NCI-H1417 (cell line): ENCODE results near the gene PSMA2.

Experiments used
- DNase-seq, 3 experiments: peaks; one replicate each; lab custom pipeline; 2025; lab: John Stamatoyannopoulos, UW

Gene PSMA2

DNA sequence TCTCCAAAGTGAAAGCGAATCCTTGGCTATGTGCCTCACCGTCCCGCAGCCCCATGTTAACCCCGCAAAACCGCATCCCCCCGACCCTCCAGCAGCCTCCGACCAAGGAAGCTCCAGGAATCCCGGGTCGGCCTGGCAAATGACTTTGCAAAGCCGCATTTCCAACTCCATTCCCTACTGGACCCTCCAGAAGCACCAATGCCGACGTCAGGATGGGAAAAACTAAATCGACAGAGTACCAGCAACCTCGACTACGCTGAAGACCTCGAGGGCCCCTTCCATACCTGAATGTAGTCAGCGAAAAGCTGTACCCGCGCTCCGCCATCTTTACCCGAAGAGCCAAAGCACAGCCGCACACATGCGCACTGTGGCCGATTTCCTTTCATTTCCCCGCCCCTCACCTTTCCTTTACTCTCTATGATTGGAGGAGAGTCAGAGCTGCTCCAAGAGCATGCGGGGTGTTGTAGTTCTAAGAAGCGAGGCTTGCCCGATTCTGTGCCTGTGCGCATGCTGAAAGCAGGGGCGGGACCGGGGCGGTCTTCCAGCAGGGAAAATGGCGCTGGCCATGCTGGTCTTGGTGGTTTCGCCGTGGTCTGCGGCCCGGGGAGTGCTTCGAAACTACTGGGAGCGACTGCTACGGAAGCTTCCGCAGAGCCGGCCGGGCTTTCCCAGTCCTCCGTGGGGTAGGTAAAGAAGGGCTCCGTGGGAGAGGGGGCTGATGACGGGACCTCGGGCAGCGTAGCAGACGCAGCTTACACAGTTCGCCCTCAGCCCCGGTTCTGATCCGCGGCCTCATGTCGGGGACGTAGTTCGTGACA is at the start of gene PSMA2, which contains the start of gene MRPL32:
TSS of gene PSMA2 (minus strand) at position 341 of the 818 bp plus-strand sequence. CDS start at position 325, 16 bp downstream.
TSS of gene MRPL32 (plus strand) at position 543 of the 818 bp plus-strand sequence. CDS start at position 554, 11 bp downstream.
- peak; percentile 97 to 99 (median 98) for DNase-seq

DNA sequence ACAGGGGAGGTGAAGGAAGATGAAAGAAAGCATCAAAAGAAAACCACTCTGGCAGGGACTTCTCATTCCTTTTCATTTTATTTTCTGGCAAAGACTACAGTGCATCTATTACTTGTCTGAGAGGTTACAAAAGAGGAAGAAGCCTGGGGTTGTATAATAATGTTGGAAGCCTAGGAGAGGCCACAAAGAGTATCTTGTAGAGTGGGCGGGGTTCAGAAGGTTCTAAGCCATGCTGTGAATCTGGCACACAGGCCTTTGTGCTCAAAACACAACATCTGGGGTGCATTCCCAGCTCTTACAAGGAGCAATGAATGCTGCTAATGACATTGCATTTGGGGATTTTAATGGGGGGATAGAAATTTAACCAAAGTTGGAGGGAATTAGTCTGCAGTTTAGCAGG is 49.6 kb upstream of the PSMA2 start:
- DNase-seq, result no peak

DNA sequence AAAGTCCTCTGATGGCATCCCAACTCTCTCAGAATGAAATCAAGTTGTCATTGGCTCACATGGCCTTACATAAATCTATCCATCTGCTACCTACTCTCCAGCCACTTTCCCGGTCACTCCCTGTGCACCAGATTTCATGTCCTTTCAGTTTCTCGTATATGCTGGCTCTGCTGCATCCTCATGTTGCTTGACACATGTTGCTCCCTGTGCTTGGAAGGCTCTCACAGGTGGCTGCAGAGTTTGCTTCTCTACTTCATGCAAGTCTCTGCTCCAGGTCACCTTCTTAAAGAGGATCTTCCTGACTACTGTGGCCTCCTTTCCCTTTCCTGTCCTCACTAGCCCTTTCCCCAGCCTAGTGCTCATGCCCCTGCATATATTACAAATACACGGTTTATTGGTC is 48.5 kb upstream of the PSMA2 start:
- DNase-seq, result no peak

DNA sequence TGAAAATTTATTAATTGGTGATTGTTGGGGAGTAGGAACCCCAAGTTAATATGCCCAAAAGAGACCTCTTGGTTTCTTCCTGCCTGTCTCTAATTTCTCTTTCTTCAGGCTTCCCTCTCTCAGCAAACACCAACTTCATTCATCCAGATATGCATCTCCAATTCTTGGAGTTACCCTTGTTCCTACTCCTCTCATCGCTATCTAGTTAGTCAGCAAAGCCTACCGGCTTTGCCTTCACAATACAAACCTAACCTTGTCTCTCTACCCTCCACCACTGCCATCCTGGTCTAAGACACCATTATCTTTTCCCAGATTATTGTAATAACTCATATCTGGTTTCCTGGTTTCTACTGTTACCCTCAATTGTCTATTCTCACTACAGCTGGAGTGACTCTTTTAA is 48.1 kb upstream of the PSMA2 start:
- no peak for DNase-seq

DNA sequence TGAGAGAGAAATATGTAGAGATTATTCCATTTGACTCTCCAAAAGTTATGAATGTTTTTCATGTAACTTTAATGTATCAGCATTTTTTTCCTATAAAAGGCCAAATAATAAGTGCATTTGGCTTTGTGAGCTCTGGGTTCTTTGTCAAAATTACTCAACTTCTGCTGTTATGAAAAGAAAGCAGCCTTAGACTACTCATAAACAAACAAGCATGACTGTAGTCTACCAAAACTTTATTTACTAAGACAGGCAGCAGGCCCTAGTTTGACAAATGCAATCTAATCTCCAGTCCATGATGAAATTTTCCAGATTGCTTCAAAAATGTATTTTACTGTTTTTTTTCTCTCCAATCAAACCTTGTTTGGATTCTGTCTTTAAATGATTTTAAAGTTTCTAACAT is 46.5 kb upstream of the PSMA2 start:
- DNase-seq, result no peak

DNA sequence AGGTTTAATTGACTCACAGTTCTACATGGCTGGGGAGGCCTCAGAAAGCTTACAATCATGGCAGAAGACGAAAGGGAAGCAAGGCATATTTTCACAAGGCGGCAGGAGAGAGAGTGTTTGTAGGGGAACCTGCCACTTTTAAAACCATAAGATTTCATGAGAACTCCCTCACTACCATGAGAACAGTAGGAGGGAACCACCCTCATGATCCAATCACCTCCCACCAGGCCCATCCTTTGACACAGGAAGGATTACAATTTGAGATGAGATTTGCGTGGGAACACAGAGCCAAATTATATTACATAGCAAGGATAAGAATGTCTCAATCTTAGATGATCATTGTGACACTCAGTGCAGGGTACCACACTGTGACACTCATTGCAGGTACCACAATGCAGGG is 44.4 kb upstream of the PSMA2 start:
- no peak for DNase-seq

DNA sequence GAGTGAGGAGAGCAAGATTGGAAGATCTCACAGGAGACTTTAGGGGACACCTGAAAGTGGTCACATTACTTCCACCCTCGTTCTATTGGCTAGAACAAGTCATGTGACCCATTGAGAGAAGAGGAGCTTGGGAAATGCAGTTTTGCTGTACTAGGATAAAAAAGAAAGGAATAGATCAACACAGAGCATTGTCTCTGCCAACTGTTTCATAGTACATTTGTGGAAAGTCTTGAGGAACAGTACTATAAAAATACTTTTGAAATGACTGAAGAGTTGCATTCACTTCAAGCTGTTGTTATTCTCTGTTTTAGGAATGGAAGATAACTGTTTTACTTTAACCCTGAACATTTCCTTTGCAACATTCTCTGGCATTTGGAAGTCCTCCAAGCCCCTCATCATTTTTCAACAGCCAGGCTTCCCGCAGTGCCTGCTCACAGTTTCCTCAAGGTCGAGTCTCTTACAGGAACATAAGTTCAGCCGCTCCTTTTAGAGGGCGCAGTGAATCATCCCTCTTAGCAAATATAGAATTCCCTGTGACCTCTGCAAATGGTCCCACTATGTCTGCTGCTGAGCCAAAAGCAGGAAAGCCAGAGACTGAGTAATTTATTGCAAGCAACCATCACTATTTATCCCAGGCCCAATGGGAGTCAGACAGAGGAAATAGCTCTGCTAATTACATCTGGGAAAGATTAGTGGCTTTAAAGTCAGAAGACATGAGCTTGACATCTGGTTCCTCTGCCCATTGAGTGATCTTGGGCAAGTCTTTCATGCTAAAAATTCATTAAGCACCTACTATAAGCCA is 40.9 kb upstream of the PSMA2 start:
- DNase-seq, result no peak

DNA sequence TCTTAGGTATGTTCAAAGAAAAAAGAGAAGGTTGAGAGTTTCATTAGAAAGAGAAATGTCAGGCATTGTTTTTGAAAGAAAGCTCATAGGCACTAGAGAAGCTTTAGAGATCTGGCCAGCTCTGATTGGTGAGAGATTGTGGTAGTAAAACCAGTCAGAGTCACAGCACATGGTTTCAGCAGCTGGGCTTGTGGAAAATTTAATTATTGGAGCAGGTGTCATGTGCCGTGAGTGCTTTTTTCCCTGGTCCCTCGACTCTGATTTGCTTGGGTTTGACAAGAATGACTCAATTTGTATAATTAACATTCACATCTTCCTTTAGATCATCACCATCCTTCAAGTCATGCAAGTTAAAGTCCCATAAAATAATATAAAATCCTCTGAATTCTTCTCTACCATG is 35.4 kb upstream of the PSMA2 start:
- no peak for DNase-seq

DNA sequence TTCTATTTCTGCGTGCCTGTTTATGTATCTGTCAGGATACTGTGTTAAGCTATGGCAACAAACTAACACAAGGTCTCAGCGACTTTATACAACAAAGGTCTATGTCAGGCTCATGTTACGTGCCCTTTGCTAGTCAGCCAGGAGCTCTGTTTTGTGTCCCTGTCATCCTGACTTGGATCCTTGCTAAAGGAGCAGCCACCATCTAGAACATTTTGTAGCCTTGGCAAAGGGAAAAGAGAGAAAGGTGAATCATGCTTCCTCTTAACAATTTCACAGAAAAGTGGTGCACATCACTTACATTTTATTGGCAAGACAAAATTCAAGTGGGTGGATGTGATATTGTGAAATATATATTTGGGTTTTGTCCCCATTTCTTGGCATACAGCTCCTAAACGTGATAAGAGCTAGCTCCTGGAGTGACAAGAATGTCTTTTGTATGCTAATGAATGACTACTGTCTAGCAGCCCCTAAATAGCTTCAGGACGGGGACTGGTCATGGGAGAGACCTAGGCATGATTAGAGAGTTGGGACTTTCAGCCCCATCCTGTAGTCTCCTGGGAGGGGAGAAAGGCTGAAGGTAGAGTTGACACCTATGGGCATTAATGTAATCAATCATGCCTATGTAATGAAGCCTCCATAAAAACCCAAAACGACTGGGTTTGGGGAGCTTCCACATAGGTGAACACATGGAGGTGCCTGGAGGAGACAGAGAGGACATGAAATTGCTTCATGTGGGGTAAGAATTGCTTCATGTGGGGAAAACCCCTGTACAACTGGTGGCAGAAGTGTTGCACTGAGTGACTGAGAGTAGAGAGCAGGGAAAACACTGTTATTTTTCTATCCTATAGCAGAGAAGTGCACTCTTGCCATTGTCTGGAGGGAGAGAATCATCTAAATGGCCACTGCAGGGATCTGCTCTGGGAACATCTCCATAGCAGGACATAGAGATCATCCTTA is 33.2 kb upstream of the PSMA2 start:
- no peak for DNase-seq

DNA sequence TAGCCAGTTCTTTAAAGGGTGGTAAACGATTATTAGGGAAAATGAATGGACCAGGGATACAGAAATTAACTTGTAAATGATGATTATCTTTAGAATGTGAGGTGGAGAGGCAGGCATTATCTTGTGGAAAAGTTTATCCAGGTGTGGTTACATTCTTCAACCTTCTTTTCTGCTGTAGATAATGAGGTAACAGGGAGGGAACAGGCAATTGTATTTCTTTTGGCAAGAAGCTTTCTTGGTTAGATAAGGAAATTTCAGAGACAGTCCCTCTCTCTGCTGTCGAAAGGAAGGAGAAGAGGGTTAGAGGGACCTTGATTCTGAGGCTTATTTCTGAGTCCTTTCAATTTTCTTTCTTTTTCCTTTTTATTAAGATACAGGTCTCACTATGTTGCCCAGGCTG is 32.3 kb upstream of the PSMA2 start:
- no peak for DNase-seq

DNA sequence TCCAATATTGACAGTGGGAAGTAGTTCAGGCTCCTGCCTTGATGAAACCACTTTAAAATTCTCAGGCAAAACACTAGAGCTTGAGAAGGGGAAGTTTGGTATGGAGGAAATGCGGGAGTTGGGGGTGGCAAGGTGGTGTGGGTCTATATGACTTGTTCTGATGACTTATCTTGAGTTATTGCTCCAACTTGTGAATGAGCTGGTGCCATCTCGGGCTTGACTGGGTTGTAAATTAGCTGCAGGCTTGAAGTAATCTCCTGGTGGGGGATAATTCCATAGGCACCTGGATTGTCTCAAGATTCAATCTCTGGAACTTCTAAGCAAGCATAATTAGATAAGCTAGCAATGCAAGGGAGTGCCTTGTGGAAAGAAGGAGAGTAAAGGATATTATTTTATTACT is 29.2 kb upstream of the PSMA2 start:
- DNase-seq, result no peak

DNA sequence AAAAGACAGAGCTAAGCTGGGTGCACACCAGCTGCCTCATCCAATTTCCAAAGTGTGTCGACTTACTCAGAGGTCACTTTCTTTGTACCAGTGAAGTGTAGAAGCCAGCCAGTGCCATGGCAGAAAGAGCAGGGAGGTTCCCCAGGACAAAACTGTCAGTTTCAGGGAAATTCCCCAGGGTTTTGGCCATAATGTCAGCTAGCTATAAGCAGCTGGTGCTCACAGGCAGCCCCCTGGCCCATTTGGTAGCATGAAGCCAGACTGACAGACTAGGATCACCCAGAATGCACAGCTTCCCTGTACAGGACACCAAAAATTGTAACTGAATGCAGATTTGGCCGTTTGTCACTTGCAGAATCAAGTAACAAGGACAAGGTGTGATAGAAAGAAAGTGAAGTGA is 28.8 kb upstream of the PSMA2 start:
- DNase-seq, result no peak

DNA sequence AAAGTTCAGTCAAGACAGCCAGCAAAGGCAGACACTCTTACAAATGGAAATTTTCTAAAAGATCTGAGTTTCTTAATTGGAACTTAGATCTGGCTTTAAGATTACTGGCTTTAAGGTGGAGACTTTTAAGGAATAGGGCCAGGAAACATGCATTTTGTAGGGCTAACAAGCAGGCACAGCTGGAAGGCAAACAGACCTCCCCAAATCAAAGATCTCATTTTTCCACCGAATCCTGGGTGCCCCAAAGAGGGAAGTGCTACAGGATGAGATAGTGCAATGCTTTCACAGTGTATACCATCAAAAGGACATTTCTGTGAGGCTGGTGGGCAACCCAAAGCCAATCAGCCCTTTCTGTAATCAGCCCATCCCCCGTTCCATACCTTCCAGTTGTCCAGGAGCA is 27.6 kb upstream of the PSMA2 start:
- no peak for DNase-seq

DNA sequence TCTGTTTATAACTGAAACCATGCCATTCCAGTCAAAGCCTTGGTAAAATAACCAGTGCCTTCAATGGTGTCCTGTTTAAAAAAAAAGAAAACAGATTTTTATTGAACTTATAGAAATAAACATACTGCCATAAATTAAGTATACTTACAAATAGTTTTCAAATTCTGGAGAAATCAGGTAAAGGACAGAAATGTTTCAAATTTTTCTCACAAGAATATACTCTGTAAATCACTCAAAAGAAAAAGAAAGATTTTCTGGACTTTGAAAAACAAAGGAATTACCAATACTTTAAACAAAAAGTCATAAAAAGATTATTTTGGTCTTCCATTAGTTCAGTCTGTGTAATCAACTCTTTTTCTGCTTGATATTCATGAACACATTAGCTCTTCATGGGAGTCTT is 24.1 kb upstream of the PSMA2 start:
- DNase-seq, result no peak

DNA sequence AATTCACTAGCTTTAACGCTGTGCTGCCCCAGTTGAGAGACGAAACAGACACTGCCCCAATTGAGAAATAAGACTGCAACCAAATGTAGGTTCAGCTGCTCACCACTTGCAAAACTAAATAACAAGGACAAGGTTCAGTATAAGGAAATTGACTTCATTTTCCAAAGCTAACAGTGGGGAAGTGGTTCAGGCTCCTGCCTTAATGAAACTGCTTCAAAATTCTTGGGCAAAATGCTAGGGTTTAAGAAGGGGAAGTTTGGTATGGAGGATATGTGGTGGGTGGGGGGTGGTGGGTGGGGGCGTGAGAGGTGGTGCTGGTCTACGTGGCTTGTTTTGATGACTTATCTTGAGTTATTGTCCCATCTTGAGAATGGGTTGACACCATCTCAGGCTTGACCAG is 22.0 kb upstream of the PSMA2 start:
- DNase-seq, result no peak

DNA sequence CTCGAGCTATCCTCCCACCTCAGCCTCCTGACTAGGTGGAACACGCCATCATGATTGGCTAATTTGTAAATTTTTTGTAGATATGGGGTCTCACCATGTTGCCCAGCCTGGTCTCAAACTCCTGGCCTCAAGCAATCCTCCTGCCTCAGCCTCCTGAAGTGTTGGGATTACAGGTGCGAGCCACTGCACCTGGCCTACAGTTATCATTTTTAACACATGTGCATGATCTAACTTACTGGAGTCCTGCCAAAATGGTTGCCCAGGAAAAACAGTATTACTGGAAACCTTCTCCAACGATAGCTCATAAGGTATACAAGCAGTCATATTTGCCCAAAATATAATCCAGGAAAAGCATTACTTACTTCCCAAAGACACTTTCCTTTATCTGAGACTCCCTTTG is 20.4 kb upstream of the PSMA2 start:
- DNase-seq, result no peak

DNA sequence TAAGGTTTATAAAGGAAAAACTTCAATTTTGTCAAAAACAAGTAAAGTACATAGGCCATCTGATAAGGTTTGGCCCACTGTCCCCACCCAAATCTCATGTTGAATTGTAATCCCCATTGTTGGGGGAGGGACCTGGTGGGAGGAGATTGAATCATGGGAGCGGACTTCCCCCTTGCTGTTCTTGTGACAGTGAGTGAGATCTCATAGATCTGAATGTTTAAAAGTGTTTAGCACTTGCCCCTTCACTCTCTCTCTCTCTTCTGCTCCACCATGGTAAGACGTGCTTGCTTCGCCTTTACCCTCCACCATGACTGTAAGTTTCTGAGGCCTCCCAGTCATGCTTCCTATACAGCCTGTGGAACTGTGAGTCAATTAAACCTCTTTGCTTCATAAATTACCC is 18.4 kb upstream of the PSMA2 start:
- no peak for DNase-seq

DNA sequence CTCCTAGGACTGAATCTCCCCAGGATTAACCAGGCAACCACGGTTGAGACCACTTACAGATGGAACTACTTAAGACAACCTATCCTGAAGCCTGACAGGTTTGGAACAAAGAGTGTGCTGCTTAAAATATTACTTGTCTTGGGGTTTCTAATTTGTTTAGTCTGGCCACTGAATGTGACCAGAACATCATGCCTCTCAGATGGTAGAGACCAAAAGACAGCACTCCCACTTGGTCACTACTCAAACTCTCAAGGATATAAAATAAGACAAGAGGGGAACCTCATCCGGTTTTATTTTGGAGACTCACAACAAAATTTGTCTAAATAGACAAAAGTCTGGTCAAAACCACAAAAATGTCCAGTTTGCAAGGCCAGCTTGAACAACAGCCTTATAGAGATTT is 15.5 kb upstream of the PSMA2 start:
- no peak for DNase-seq

DNA sequence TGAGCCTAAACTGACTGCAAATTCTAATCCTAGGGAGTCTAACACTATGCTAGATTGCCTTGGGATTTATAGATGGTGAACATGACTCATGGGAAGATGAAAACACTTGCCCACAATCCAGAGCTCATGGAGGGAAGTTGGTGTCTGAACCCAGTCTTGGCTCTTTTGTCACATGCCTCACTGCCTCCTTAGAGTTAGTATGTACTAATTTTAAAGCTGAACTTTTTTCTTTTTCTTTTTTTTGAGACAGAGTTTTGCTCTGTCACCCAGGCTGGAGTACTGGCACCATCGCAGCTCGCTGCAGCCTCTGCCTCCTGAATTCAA is 14.6 kb upstream of the PSMA2 start:
- DNase-seq, result no peak

DNA sequence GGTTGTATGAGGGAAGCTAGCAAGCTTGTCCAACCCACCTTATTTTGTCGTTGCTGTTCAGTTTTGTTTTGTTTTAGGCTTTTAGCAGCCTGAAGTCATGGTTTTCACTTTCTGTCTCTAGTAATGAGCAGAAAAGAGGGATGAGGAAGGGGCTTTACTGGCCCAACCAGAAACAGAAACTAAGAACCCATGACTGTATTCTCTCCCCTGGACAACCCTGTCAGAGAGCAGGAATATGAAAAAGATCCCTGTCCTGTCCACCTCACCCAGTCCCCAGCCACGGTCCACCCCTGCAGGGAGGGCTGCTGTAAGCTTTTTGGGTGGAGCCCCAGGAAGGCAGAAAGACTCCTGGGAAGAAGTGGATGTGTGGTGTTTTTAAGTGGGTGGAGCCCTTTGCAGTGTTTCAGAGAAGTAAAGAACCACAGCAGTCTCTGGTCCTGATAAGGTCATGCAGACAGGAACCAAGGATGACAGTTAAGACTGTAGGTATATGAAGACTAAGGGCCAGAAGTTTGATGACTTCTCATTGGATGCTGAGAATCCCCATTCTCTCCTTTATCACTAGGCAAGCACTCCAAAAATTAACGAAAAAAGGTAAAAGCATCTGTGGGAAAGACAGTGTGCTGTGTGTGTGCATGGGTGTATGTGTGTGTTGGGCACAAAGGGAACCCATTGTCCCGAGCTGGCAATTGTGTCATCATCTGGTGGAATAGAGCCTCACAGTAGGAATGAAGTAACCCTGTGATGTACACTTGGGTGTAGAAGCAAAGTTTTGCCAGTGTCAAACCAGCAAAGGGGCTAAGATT is 14.1 kb upstream of the PSMA2 start:
- DNase-seq, result no peak
